Measurements from ENCODE around the gene NEK2.

DNA sequence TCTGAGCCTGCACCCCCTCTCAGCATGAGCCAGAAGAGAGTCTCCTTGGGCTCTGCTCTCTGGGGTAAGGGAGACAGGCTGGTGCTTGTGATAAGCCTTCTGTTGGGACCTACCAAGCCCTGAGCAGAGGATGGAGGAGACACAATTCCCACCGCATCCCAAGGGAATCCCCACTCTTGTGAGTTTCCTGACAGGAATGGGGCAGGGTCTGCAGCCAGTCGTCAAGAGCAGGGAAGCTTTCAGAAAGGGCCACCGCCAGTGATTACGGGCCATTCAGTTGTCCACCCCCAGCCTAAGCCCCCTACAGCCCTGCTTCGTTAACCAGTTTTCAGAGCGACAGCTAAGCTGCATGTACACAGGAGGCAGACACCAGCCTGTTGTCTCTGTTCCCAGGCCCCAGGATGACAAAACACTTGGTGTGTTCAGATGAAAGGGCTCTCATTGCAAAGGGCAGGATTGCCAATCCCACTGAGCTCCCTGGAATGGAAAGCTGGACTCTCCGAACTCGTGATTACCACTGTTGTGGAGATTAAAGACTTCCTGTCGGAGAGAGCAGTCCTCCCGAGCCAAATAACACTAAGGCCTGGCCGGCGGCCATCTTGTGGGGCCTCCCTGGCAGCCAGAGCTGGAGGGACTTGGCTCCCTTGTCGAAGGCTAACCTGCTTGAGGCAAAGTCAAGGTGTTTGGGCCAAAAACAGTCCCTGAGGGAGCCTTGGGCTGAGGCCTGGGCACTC, 59.0 kb downstream of the NEK2 start:
- TF ChIP-seq OSR1 (CRISPR knock-in tag; IDR thresholded peaks at IDR 0.05) = no peak
- TF ChIP-seq PPARA (CRISPR knock-in tag; IDR thresholded peaks at IDR 0.05; ENCODE audit: borderline replicate concordance) = no peak
- no peak for TF ChIP-seq TOX (CRISPR knock-in tag; IDR thresholded peaks at IDR 0.05; ENCODE audit: borderline replicate concordance)
- no peak for TF ChIP-seq ZNF565 (CRISPR knock-in tag; conservative IDR thresholded peaks at IDR 0.05; ENCODE audit: low read depth)

Data from SK-N-SH treated with all-trans-retinoic acid at 6 μM for 48 hours (cell line).